Immature natural killer cell (primary cell): ENCODE measurements around the gene CRISPLD2. TPM values are rescaled to one million over a fixed set of nuclear protein-coding genes. Genes with fewer than 3 reads are reported as not detected.

Experiments used
- DNase-seq, 3 donors: peaks; one replicate each; pipeline ENCODE4 v3.0.0; 2022; ENCODE audit warnings: mixed read lengths in 1 of 3
- H3K27ac Mint-ChIP-seq, 6 donors: one replicate each; pipeline ENCODE4 v1.8.0; 2020; ENCODE audit warnings: mixed read lengths in 6 of 6, mild to moderate bottlenecking in 5 of 6, inconsistent platforms in 4 of 6, moderate library complexity in 3 of 6
- H3K27me3 Mint-ChIP-seq, 3 donors: one replicate each; pipeline ENCODE4 v1.8.0; 2020 to 2021; ENCODE audit warnings: low read depth in 3 of 3, mild to moderate bottlenecking in 3 of 3, mixed read lengths in 3 of 3, moderate library complexity in 3 of 3, inconsistent platforms in 1 of 3
- H3K36me3 Mint-ChIP-seq, 3 donors: one replicate each; pipeline ENCODE4 v1.8.0; 2020; ENCODE audit warnings: mixed read lengths in 3 of 3, inconsistent platforms in 2 of 3, mild to moderate bottlenecking in 2 of 3
- H3K4me1 Mint-ChIP-seq, 2 donors: one replicate each; pipeline ENCODE4 v1.8.0; 2020; ENCODE audit warnings: inconsistent platforms in 2 of 2, mild to moderate bottlenecking in 2 of 2, mixed read lengths in 2 of 2, moderate library complexity in 1 of 2
- H3K4me3 Mint-ChIP-seq, 5 donors: one replicate each; pipeline ENCODE4 v1.8.0; 2020; ENCODE audit warnings: mild to moderate bottlenecking in 5 of 5, mixed read lengths in 5 of 5, inconsistent platforms in 3 of 5, moderate library complexity in 3 of 5
- H3K9me3 Mint-ChIP-seq, 6 donors: one replicate each; pipeline ENCODE4 v1.8.0; 2020; ENCODE audit warnings: mild to moderate bottlenecking in 6 of 6, mixed read lengths in 6 of 6, inconsistent platforms in 4 of 6, moderate library complexity in 3 of 6
- polyA plus RNA-seq, 3 donors: library from polyadenylated mRNA; unstranded; fragments of 300-500 nt; fragmentation: Illumina TruSeq; gene quantifications; one replicate each; pipeline ENCODE4 v1.2.3, GENCODE V29; 2021

The CRISPLD2 gene
- polyA plus RNA-seq, 3 donors from 2014 or later = 0.05 to 0.24 (median 0.09) TPM

DNA sequence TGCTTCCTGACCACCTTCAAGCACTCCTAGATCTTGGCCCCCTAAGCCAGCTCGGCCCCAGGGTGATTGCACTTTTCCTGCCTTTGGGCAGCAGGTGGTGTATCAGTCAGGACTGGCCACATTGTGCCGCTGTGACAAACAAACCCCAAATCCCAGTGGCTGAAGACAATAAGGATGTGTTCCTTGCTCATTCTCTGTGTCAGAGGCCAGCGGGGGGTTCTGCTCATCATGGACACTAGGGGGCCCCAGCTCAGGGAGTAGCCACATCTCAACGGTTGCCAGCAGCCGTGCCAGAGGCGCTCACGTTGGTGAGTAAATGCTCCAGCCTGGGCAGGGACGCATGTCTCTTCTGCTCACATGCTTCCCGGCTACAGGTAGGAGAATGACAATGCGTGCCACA lies 131.1 kb downstream of the CRISPLD2 start:
- peaks cover 0 to 2% of the 10 kb centered on the region in 2 donors for H3K4me1 Mint-ChIP-seq

GRCh38 chr16:84952335-84953189 lies 132.8 kb downstream of the CRISPLD2 start:
- Mint-ChIP-seq H3K4me1 (peaks cover 0 to 2% of the 10 kb centered on the region in 2 donors), H3K4me3 (no peak overlapping the region), H3K36me3 (no peaks in the 10 kb centered on the region), H3K27ac (no peak overlapping the region), H3K9me3 (no peaks in the 10 kb centered on the region), H3K27me3 (peaks cover 0 to 2% (median 2%) of the 10 kb centered on the region in 3 donors)
- peak; percentile 58 to 65 (median 61) for DNase-seq

More for the DNA sequence above, 131.1 kb downstream of the CRISPLD2 start:
- Mint-ChIP-seq H3K27me3 (peaks cover 2 to 5% (median 4%) of the 10 kb centered on the region in 3 donors), H3K9me3 (no peaks in the 10 kb centered on the region), H3K36me3 (no peaks in the 10 kb centered on the region), H3K4me3 (no peak overlapping the region), H3K27ac (no peak overlapping the region)
- DNase-seq = no peak

GRCh38 chr16:84953190-84953746 lies 133.5 kb downstream of the CRISPLD2 start:
- Mint-ChIP-seq H3K4me1 (peaks cover 0 to 2% of the 10 kb centered on the region in 2 donors), H3K9me3 (no peaks in the 10 kb centered on the region), H3K27me3 (peaks cover 0 to 2% (median 2%) of the 10 kb centered on the region in 3 donors), H3K36me3 (no peaks in the 10 kb centered on the region), H3K27ac (no peak overlapping the region), H3K4me3 (no peak overlapping the region)
- DNase-seq = no peak

GRCh38 chr16:84955427-84955826 lies 135.6 kb downstream of the CRISPLD2 start:
- DNase-seq = no peak
- H3K27me3 Mint-ChIP-seq = peaks cover 0 to 2% (median 2%) of the 10 kb centered on the region in 3 donors
- no peak overlapping the region for H3K4me3 Mint-ChIP-seq
- no peaks in the 10 kb centered on the region for H3K9me3 Mint-ChIP-seq
- H3K4me1 Mint-ChIP-seq = peaks cover 0 to 2% of the 10 kb centered on the region in 2 donors
- no peak overlapping the region for H3K27ac Mint-ChIP-seq
- no peaks in the 10 kb centered on the region for H3K36me3 Mint-ChIP-seq

GRCh38 chr16:84957192-84957591 lies 137.4 kb downstream of the CRISPLD2 start:
- H3K9me3 Mint-ChIP-seq = no peaks in the 10 kb centered on the region
- no peak for DNase-seq
- H3K4me3 Mint-ChIP-seq = peak overlapping the region in 1 of 5 donors; percentile 13
- no peak overlapping the region for H3K27ac Mint-ChIP-seq
- no peaks in the 10 kb centered on the region for H3K4me1 Mint-ChIP-seq
- no peaks in the 10 kb centered on the region for H3K36me3 Mint-ChIP-seq
- peaks cover 0 to 2% (median 2%) of the 10 kb centered on the region in 3 donors for H3K27me3 Mint-ChIP-seq

DNA sequence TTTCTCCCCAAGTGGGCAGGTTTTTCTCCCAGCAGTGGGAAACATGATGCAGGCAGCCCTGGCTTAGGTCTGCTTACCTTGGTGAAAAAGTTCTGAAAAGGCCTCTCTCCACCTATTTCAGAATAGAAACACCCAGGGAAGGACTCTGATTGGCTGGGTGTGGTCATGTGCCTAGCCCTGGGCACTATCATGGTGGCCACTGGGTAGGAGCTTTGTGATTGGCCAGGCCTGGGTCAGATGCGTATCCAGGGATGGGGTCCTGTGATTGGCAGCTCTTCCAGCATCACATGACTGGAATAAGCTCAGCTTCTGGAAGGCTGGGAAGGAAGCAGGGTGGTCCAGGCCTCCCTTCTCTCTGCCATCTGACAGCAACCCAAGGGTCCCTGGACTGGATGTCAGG lies 138.0 kb downstream of the CRISPLD2 start:
- H3K27ac Mint-ChIP-seq = no peak overlapping the region
- H3K9me3 Mint-ChIP-seq = no peaks in the 10 kb centered on the region
- H3K4me1 Mint-ChIP-seq = no peaks in the 10 kb centered on the region
- no peaks in the 10 kb centered on the region for H3K36me3 Mint-ChIP-seq
- DNase-seq = no peak
- H3K27me3 Mint-ChIP-seq = peaks cover 0 to 2% (median 2%) of the 10 kb centered on the region in 3 donors
- H3K4me3 Mint-ChIP-seq = no peak overlapping the region

Other genes starting within 250 kb of the CRISPLD2 start
- 100 to 1,000 TPM; 193 to 268 (median 235) TPM for gene COTL1, start 201.9 kb upstream of the CRISPLD2 start, polyA plus RNA-seq
- gene KLHL36, start 171.5 kb upstream of the CRISPLD2 start, polyA plus RNA-seq = 10 to 100 TPM; 18.0 to 28.0 (median 20.7) TPM
- 10 to 100 TPM; 33.8 to 60.6 (median 58.7) TPM for gene USP10, start 120.0 kb upstream of the CRISPLD2 start, polyA plus RNA-seq
- gene ZDHHC7, start 191.6 kb downstream of the CRISPLD2 start, polyA plus RNA-seq = 10 to 100 TPM; 28.2 to 46.6 (median 37.2) TPM
- gene KIAA0513, start 207.8 kb downstream of the CRISPLD2 start, polyA plus RNA-seq = 1 to 10 TPM in 2 of 3 donors, under 1 TPM in 1; 0.11 to 8.7 (median 4.4) TPM